OCI-LY3 (cell line): ENCODE measurements around the gene IFNLR1.

ENCODE experiments used
- H2AFZ ChIP-seq: fragments of 200-600, 300-600 bp; shearing (Covaris generic); 2 replicates; pipeline ENCODE4 v1.6.0; 2014; ENCODE audit warnings: antibody characterized with exemption, low read depth, low read length
- H3K27ac ChIP-seq: fragments of 200-600, 300-600 bp; sonication (generic); 2 replicates; pipeline ENCODE4 v1.5.1; 2014; ENCODE audit warnings: mild to moderate bottlenecking, low read length, moderate library complexity, mixed read lengths
- H3K27me3 ChIP-seq: fragments of 200-600, 300-600 bp; sonication (generic); 2 replicates; pipeline ENCODE4 v1.6.1; 2014; ENCODE audit warnings: low read depth, low read length, mixed read lengths
- H3K36me3 ChIP-seq: fragments of 200-600, 300-600 bp; sonication (generic); replicated peaks from 2 replicates; pipeline ENCODE3; 2014; ENCODE audit warnings: low read depth, low read length, mixed read lengths
- H3K4me1 ChIP-seq: fragments of 300-600, 200-600 bp; sonication (generic); 2 replicates; pipeline ENCODE4 v1.6.1; 2014; ENCODE audit warnings: low read length, mixed read lengths
- H3K4me2 ChIP-seq: fragments of 200-600, 300-600 bp; sonication (generic); 2 replicates; pipeline ENCODE4 v1.6.1; 2014; ENCODE audit warnings: low read length, mixed read lengths
- H3K4me3 ChIP-seq: fragments of 300-600, 200-600 bp; sonication (generic); 2 replicates; pipeline ENCODE4 v1.5.1; 2014; ENCODE audit warnings: antibody characterized with exemption, mild to moderate bottlenecking, low read length, moderate library complexity
- H3K79me2 ChIP-seq: fragments of 300-600, 200-600 bp; shearing (Covaris generic); 2 replicates; pipeline ENCODE4 v1.6.1; 2014; ENCODE audit warnings: mild to moderate bottlenecking, low read length, mixed read lengths
- H3K9ac ChIP-seq: fragments of 300-600, 200-600 bp; shearing (Covaris generic); 2 replicates; pipeline ENCODE4 v1.6.0; 2014; ENCODE audit warnings: mild to moderate bottlenecking, low read length, moderate library complexity
- H3K9me3 ChIP-seq: fragments of 200-600, 300-600 bp; shearing (Covaris generic); 2 replicates; pipeline ENCODE4 v1.6.1; 2014; ENCODE audit warnings: low read length, mixed read lengths; ENCODE audit not compliant: insufficient read depth
- H4K20me1 ChIP-seq: fragments of 200-600, 300-600 bp; sonication (generic); 2 replicates; pipeline ENCODE4 v1.6.1; 2016; ENCODE audit warnings: low read length, mixed read lengths; ENCODE audit not compliant: insufficient read depth
- CTCF ChIP-seq: fragments of 200-600, 300-600 bp; sonication (generic); IDR thresholded peaks from 2 replicates; pipeline ENCODE4 v1.5.1; 2014; ENCODE audit warnings: antibody characterized with exemption, low read length, low read depth
- EZH2phosphoT487 ChIP-seq: fragments of 200-600 bp; shearing (Covaris generic); IDR thresholded peaks from 2 replicates; pipeline ENCODE4 v1.6.1; 2018; ENCODE audit warnings: antibody characterized with exemption, mixed run types, low read depth

The IFNLR1 gene

DNA sequence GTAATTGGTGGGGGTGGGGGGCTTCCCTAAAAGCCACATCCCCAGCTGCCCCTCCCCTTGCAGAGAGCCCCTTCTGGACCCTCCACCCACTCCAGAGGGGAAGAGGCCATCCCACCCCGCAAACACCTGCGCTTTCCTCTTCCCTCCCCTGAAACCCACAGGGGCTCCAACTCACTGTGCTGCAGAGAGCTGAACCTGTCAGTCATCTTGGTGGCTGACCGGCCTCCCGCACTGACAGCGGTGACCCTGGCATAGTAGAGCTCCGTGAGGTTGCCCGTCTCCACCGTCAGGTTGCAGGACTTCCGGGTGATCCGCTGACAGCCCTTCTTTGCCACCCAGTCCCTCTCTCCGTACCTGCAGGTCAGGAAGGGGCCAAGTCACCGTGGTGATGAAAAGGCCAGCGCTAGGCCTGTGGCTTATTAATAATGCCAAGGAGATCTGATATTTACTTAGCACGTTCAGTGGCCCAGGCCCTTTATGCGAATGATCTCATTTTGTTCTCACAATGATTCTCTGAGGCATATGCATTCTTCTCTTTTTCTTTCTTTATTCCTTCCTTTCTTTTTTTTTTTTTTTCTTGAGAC lies 50.0 kb downstream of the IFNLR1 start:
- H3K9ac ChIP-seq = no peak overlapping the region
- no peak for TF ChIP-seq EZH2phosphoT487
- no peak for TF ChIP-seq CTCF
- no peaks in the 10 kb centered on the region for H3K36me3 ChIP-seq
- no peaks in the 10 kb centered on the region; the same call in 1 of the 2 replicates for H3K9me3 ChIP-seq
- no peak overlapping the region for H3K27ac ChIP-seq
- no peaks in the 10 kb centered on the region for H3K79me2 ChIP-seq
- no peaks in the 10 kb centered on the region for H4K20me1 ChIP-seq
- H2AFZ ChIP-seq = no peak overlapping the region
- no peaks in the 10 kb centered on the region for H3K27me3 ChIP-seq
- H3K4me2 ChIP-seq = no peak overlapping the region
- H3K4me3 ChIP-seq = no peak overlapping the region
- H3K4me1 ChIP-seq = 0 out of 2 replicates have a peak, but pooled peaks cover under 1% of the 10 kb centered on the region

- no peak overlapping the region for H3K9ac ChIP-seq
- no peak overlapping the region for H3K4me3 ChIP-seq
- no peaks in the 10 kb centered on the region for H3K27me3 ChIP-seq
- H3K79me2 ChIP-seq = no peaks in the 10 kb centered on the region
- no peaks in the 10 kb centered on the region for H4K20me1 ChIP-seq
- no peaks in the 10 kb centered on the region for H3K4me1 ChIP-seq
- TF ChIP-seq CTCF = no peak
- TF ChIP-seq EZH2phosphoT487 = no peak
- no peak overlapping the region for H3K27ac ChIP-seq
- H3K4me2 ChIP-seq = no peak overlapping the region
- no peaks in the 10 kb centered on the region for H3K36me3 ChIP-seq
- H3K9me3 ChIP-seq = no peaks in the 10 kb centered on the region; the same call in 1 of the 2 replicates
- H2AFZ ChIP-seq = no peak overlapping the region
Measured at GRCh38 chr1:24134376-24134775, 52.7 kb downstream of the IFNLR1 start.

DNA sequence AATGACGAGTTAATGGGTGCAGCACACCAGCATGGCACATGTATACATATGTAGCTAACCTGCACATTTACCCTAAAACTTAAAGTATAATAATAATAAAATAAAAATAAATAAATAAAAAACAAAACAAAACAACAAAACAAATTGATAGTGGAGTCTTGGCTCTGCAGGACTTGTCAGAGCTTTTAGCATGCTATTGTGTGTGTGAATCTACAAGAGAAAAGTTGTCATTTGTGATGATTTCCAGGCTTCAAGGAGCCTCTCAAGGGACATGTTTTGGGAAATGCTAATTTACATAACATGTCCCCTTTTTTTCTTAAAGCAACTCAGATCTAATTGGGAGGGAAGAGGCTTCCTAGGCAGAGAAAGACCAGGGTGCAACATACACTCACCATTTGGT lies 53.3 kb downstream of the IFNLR1 start:
- no peak overlapping the region for H3K4me3 ChIP-seq
- TF ChIP-seq CTCF (no peak), EZH2phosphoT487 (no peak)
- no peaks in the 10 kb centered on the region for H4K20me1 ChIP-seq
- H3K9ac ChIP-seq = no peak overlapping the region
- H3K27me3 ChIP-seq = no peaks in the 10 kb centered on the region
- H3K36me3 ChIP-seq = no peaks in the 10 kb centered on the region
- H3K79me2 ChIP-seq = no peaks in the 10 kb centered on the region
- no peaks in the 10 kb centered on the region for H3K4me1 ChIP-seq
- no peak overlapping the region for H2AFZ ChIP-seq
- H3K27ac ChIP-seq = no peak overlapping the region
- no peaks in the 10 kb centered on the region; the same call in 1 of the 2 replicates for H3K9me3 ChIP-seq
- H3K4me2 ChIP-seq = no peak overlapping the region

DNA sequence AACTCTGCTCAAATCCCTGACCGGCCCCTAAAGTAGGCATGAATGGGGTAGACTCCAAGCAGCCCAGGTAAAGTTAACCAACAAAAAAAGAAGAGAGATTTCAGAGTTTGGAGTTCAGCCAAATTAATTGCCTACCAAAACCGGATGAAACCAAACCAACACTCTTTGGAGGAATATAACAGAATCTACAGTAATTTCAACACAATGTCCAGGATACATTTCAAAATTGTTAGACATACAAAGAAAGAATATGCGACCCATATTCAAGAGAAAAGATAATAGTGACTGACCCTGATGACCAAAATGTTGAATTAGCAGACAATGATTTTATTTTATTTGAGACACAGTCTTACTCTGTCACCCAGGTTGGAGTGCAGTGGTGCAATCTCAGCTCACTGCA lies 56.7 kb downstream of the IFNLR1 start:
- H2AFZ ChIP-seq = no peak overlapping the region
- TF ChIP-seq CTCF (no peak), EZH2phosphoT487 (no peak)
- H3K4me2 ChIP-seq = no peak overlapping the region
- no peaks in the 10 kb centered on the region for H3K4me1 ChIP-seq
- no peaks in the 10 kb centered on the region; the same call in 1 of the 2 replicates for H3K9me3 ChIP-seq
- H3K27me3 ChIP-seq = no peaks in the 10 kb centered on the region
- H3K27ac ChIP-seq = no peak overlapping the region
- H3K4me3 ChIP-seq = no peak overlapping the region
- no peaks in the 10 kb centered on the region for H4K20me1 ChIP-seq
- H3K9ac ChIP-seq = no peak overlapping the region
- no peaks in the 10 kb centered on the region for H3K36me3 ChIP-seq
- H3K79me2 ChIP-seq = no peaks in the 10 kb centered on the region
